ENCODE data around the gene INSRR.

The INSRR gene

DNA sequence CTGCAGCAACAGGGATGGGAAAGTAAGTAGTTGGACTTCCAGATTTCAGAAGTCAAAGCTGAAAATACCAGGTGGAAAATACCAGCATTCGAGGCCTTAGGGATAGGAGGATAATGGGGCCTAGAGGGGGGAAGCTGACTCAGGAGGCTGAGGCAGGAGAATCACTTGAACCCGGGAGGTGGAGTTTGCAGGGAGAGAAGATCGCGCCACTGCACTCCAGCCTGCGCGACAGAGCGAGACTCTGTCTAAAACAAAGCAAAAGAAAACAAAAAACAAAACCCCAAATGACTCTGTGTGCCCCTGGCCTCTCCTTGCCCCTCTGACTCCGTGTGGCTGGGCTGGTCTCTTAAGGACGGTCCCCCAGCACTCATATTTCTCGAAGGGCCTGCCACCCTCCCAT, 45.6 kb downstream of the INSRR start:
- H3K4me3 ChIP-seq (ENCODE audit: low read depth, low read length): no peak overlapping the region
- peak; percentile 25 for DNase-seq (ENCODE audit: low read depth)
- TF ChIP-seq POLR2A (IDR thresholded peaks at IDR 0.05; ENCODE audit: extremely low read depth, insufficient read length): no peak
- TF ChIP-seq, protein P1, sequence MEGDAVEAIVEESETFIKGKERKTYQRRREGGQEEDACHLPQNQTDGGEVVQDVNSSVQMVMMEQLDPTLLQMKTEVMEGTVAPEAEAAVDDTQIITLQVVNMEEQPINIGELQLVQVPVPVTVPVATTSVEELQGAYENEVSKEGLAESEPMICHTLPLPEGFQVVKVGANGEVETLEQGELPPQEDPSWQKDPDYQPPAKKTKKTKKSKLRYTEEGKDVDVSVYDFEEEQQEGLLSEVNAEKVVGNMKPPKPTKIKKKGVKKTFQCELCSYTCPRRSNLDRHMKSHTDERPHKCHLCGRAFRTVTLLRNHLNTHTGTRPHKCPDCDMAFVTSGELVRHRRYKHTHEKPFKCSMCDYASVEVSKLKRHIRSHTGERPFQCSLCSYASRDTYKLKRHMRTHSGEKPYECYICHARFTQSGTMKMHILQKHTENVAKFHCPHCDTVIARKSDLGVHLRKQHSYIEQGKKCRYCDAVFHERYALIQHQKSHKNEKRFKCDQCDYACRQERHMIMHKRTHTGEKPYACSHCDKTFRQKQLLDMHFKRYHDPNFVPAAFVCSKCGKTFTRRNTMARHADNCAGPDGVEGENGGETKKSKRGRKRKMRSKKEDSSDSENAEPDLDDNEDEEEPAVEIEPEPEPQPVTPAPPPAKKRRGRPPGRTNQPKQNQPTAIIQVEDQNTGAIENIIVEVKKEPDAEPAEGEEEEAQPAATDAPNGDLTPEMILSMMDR (IDR thresholded peaks at IDR 0.05; ENCODE audit: low read depth, low read length): no peak
- no peak for TF ChIP-seq MYC (IDR thresholded peaks at IDR 0.05; ENCODE audit: low read depth, low read length)
- TF ChIP-seq, protein P2, sequence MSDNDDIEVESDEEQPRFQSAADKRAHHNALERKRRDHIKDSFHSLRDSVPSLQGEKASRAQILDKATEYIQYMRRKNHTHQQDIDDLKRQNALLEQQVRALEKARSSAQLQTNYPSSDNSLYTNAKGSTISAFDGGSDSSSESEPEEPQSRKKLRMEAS (IDR thresholded peaks at IDR 0.05; ENCODE audit: low read depth, low read length): no peak

DNA sequence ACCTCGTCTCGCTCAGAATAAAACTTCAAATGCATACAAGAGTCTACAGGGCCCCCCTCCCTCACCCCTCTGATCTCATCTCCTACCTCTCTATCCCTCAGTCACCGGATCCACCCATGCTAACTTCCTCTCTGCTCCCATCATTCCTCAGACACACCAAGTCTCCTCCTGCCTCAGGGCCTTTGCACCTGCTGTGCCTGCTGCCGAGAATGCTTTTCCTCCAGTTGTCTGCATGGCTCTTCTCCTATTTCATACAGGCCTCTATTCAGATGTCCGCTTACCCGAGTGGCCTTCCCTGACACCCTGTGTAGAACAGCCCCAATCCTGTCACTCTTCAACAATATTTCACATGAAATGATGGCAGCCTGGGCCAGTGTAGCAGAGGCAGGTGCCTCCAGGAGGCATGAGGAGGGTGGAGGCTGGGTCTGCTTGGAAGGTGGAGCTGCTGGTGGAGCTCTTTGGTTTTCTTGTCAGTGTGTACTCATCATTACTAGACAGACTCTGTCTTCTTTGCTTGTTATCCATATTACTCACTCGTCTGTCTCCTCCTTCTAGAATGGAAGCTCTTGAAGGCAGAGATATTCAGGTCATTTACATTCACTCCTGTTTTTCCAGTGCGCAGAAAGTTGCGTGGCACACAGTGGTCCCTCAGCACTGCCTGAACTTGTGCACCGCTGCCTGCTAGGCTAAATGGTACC, 46.5 kb downstream of the INSRR start:
- H3K4me3 ChIP-seq (ENCODE audit: low read depth, low read length): no peak overlapping the region
- DNase-seq (ENCODE audit: low read depth): no peak
- TF ChIP-seq MYC (IDR thresholded peaks at IDR 0.05; ENCODE audit: low read depth, low read length) (no peak), POLR2A (IDR thresholded peaks at IDR 0.05; ENCODE audit: extremely low read depth, insufficient read length) (no peak)
- TF ChIP-seq, protein P1 (IDR thresholded peaks at IDR 0.05; ENCODE audit: low read depth, low read length): no peak
- TF ChIP-seq, protein P2 (IDR thresholded peaks at IDR 0.05; ENCODE audit: low read depth, low read length): no peak

DNA sequence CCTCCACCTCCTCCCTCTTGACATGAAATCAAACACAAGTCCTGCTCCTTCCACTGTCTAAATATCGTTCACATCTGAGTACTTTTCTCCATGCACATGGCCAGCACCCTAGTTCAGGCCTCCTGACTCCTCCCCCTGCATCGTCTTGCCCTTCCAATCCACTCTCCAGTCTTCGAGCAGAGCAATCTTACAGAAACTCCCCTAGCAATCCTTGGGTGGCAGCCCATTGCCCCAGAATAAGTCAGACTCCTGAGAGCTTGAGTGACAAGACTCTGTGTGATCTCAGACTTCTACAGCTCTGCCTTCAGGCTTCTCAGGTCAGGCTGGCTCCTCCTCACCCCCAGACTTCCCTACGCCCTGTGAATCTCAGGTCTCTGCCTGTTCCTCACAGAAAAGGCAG, 47.7 kb downstream of the INSRR start:
- TF ChIP-seq, protein P2 (IDR thresholded peaks at IDR 0.05; ENCODE audit: low read depth, low read length): no peak
- no peak for TF ChIP-seq MYC (IDR thresholded peaks at IDR 0.05; ENCODE audit: low read depth, low read length)
- TF ChIP-seq, protein P1 (IDR thresholded peaks at IDR 0.05; ENCODE audit: low read depth, low read length): no peak
- no peak overlapping the region for H3K4me3 ChIP-seq (ENCODE audit: low read depth, low read length)
- no peak for DNase-seq (ENCODE audit: low read depth)

DNA sequence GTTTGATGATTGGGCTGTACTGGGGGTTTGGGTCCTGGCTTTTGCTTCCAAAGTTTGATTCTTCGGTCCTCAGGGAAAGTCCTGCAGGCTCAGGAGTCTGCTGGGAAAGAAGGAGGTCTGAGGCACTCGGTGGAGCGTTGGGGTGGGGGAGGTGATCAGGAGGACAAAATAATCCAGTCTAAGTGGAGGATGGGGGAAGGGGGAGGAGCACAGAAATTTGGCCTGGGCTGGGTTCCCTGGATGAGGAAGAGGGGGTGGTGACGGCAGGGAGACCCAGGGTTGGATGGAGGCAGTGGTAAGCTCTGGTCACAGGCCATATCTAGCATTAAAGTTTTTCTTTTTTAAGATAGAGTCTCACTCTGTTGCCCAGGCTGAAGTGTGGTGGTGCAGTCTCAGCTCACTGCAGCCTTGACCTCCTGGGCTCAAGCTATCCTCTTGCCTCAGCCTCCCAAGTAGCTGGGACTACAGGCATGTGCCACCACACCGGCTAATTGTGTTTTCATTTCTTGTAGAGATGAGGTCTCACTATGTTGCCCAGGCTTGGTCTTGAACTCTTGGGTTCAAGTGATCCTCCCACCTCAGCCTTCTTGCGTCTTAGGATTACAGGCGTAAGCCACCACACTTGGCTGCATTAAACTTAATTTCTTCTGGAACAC, 49.1 kb downstream of the INSRR start:
- no peak for DNase-seq (ENCODE audit: low read depth)
- no peak overlapping the region for H3K4me3 ChIP-seq (ENCODE audit: low read depth, low read length)
- TF ChIP-seq, protein P2 (IDR thresholded peaks at IDR 0.05; ENCODE audit: low read depth, low read length): no peak
- TF ChIP-seq MYC (IDR thresholded peaks at IDR 0.05; ENCODE audit: low read depth, low read length): no peak
- TF ChIP-seq, protein P1 (IDR thresholded peaks at IDR 0.05; ENCODE audit: low read depth, low read length): no peak
- no peak for TF ChIP-seq POLR2A (IDR thresholded peaks at IDR 0.05; ENCODE audit: extremely low read depth, insufficient read length)

DNA sequence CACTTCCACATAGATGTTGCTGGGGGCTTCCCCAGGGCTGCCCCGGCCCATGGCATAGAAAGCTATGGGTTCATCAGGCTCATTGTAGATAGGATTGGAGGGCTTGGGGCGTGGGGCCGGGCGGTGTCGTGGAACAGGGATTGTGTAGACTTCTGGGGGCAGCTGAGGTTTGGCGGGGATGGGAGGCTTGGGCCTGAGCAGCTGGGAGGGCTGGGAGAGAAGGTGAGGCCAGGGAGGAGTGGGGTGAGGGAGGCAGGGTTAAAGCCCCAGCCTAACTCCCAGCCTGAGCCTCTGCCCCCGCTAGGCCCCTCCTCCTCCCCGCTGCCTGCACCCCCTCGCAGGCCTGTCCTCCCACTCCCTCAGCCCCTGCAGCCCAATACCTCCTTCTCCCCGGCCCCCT, 49.6 kb downstream of the INSRR start:
- H3K4me3 ChIP-seq (ENCODE audit: low read depth, low read length): no peak overlapping the region
- no peak for TF ChIP-seq POLR2A (IDR thresholded peaks at IDR 0.05; ENCODE audit: extremely low read depth, insufficient read length)
- TF ChIP-seq, protein P1 (IDR thresholded peaks at IDR 0.05; ENCODE audit: low read depth, low read length): no peak
- no peak for DNase-seq (ENCODE audit: low read depth)
